ENCODE data around the gene LRRC61.
"Not testable (repeated sequence)": the region's sequence is repeated elsewhere in the genome, so short reads cannot be mapped to it uniquely, and the experiment has no call there.

LRRC61 gene

GRCh38 chr7:150307904-150308303 is 15.3 kb upstream of the LRRC61 start:
- DNase-seq = no peak

- DNase-seq = no peak
These were observed 14.6 kb upstream of the LRRC61 start for GRCh38 chr7:150308575-150308974.

DNA sequence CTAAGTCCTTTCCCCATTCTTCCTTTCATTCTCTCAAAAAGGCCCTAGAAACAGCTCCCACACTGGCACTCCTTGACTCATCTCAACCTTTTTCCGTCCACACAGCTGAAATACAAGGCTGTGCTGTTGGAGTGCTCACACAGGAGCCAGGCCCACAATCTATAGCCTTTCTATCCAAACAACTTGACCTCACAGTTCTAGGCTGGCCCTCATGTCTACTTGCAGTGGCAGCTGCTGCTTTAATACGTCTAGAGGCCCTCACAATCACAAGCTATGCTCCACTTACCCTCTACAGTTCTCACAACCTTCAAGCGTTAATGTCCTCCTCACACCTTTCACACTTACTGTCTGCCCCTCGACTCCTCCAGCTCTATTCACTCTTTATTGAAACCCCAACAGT is 12.0 kb upstream of the LRRC61 start:
- no peak for DNase-seq

DNA sequence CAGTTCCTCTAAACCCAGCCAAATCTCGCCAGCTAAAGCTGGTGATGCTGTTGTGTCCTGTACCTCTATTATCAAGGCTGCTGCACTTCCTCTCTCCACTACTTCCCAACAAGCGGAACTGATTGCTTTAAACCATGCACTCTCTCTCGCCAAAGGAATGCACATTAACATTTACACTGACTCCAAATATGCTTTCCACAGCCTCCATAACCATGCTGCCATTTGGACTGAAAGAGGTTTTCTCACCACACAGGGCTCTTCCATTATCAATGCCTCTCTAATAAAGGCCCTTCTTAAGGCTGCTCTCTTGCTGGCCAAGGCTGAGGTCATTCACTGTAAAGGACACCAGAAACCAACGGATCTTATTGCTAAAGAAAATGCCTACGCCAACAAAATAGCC is 11.4 kb upstream of the LRRC61 start:
- DNase-seq = no peak

DNA sequence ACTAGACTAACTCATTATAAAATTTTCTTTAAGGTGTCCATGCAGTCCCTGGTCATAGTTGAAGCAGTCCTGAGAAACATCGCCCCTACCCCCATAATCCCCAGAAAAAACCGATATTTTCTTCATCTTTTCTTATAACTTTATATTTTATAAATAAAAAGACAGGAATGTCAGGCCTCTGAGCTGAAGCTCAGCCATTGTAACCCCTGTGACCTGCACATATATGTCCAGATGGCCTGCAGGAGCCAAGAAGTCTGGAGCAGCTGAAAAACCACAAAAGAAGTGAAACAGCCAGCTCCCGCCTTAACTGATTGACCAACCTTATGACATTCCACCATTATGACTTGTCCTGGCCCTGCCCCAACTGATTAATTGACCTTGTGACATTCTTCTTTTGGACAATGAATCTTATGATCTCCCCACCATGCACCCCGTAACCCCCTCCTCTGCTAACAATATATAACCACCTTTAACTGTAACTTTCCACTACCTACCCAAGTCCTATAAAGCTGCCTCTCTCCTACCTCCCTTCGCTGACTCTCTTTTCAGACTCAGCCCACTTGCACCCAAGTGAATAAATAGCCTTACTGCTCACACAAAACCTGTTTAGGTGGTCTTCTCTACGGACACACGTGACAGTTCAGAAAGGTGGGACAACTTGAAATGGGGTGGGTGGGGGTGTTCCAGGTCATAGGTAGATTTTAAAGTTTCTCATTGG is 10.3 kb upstream of the LRRC61 start:
- DNase-seq = not testable (repeated sequence)

DNA sequence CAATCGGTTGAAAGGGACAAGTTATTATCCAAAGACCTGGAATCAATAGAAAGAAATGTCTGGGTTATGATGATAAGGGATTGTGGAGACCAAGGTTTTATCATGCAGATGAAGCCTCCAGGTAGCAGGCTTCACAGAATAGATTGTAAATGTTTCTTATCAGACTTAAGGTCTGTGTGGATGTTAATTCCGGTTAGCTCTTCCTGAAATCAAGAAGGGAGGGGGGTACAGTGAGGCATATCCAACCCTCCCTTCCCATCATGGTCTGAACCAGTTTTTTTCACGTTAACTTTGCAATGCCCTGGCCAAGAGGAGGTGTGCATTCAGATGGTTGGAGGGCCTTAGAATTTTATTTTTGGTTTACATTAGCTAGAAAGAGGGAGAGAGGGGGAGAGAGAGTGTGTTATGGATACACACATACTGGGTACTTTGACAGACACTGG is 9.8 kb upstream of the LRRC61 start:
- no peak for DNase-seq

DNA sequence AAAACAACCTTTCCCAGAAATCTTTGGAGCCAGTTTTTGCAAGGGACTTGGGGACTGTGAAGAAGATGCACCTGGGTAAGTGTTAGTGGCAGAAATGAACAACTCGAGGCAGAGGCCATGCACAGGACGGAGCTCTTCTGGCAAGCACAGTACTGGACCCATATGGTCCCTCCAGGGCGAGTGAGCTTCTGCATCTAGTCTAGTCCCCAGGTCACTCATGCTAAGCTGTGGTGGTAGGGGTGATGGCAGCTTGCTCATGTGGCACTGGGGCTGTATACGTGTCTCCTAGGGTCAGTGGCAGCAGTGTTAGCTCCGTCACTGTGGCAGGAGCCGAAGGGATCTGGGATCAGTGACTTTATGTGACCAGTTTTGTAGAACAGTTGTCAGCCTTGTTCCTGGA is 9.3 kb upstream of the LRRC61 start:
- DNase-seq = no peak

DNA sequence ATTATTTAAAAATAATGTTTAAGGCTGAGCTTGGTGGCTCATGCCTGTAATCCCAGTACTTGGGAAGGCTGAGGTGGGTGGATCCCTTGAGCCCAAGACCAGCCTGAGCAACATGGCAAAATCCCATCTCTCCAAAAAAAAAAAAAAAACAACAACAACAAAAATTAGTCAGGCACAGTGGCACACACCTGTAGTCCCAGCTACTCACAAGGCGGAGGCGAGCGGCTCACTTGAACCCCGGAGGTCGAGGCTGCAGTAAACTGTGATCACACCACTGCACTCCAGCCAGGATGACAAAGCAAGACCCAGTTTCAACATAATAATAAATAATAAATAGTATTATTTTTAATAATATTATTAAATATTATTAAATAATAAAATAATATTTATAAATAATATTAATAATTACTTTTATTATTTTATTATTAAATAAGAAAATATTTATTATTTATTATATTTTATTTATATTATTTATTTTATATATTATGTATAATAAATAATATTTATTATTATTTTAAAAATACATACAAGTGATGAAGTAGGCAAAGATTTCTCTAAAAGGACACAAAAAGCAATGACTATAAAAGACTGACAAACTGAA is 8.4 kb upstream of the LRRC61 start:
- no peak for DNase-seq

GRCh38 chr7:150316987-150317386 is 6.2 kb upstream of the LRRC61 start:
- DNase-seq = not testable (repeated sequence)

- no peak for DNase-seq
These were observed 5.3 kb upstream of the LRRC61 start for GRCh38 chr7:150317748-150318444.

GRCh38 chr7:150321788-150322113 is 1.4 kb upstream of the LRRC61 start:
- no peak for DNase-seq

DNA sequence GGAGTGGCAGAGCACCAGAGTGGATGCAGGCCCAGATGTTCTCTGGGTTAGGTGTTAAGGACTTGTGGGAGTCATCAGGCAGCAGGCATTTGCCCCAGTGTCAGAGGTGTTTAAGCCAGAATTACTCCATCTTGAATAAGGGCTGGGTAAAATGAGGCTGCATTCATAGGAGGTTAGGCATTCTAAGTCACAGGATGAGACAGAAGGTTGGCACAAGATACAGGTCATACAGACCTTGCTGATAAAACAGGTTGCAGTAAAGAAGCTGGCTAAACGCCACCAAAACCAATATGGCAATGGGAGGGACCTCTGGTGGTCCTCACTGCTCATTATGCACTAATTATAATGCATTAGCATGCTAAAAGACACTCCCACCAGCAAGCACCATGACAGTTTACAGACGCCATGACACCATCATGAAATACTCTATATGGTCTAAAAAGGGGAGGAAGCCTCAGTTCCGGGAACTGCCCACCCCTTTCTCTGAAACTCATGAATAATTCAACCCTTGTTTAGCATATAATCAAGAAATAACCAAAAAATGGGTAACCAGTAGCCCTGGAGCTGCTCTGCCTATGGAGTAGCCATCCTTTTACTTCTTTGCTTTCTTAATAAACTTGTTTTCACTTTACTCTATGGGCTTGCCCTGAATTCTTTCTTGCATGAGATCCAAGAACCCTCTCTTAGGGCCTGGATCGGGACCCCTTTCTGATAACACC is 882 bp upstream of the LRRC61 start:
- DNase-seq = no peak

DNA sequence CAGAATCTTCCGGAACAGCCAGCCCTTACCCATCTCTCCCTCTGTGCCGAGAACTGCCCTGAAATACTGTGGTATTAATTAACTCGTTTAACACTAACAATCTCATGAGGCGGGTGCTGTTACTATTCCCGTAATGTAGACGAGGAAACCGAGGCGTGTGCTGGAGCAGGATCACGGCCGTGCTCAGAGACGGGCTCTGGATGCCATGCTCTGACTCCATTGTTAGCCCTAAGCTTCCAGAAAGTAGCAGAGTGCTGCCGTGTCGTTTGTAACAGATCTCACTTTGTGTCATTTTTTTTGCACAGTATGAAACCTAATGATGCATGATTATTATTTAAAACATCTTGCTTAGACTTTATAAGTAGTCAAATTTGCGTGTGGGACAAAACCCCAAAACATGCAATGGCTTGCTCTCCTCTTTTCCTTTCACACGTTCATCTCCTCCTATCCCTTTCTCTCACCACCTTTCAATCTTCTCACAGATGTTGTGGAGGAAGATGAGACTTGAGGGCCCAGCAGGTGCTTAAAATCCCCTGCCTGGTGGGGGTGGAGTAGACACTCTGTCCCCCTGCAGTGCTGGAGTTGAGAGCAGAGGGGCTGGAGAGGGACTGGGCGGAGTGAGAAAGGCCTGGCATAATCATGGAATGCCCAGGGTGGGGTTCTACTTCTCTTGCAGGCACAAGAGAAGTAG is 672 bp downstream of the LRRC61 start:
- no peak for DNase-seq

DNA sequence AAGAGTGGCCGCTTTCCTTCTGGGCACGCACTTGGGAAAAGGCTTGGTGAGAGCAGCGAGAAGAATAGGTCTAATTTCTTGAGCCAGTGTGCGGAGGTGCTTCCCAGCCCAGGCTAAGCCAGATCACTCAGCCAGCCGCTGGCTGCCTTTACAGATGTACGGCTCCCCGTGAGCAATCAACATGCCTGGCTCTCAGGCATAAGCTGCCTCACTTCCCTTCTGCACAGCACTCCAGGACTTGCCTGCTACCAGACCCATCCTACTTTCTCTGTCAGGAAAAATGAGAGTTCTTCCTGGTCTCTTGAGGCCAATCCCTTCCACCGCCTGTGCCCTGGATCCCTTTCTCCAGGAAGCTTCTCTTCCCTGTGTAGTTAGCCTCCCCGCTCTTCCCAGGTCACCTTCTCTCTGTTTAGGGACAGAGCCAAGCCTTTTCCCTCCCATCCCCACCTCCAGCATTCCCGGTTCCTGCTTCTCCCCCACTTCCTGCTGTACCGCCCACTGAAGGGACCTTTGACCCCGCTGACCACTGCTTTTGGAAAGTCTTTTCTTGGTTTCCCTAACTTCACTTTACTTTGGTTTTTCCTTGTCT is 1.3 kb downstream of the LRRC61 start:
- DNase-seq = no peak

- no peak for DNase-seq
These were observed 2.0 kb downstream of the LRRC61 start for GRCh38 chr7:150325110-150325611.

DNA sequence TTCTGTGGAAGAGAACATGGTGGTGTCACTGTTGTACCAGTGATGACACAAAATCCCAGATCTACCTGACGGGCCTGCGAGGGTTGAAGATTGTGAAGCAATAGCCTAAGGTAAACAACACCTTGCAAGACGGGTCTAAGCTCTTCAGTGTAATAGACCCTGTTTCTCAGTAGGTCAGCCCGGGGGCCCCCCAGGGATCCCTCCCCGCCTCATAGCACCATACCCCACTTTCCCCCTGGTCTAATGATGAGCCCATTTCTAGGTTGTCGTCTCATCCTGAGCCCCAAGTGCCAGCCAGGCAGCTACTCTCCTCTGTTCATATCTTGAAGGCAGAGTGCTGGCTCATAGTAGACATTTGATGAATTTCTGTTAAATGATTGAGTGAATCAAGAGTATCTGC is 2.7 kb downstream of the LRRC61 start:
- DNase-seq = no peak

DNA sequence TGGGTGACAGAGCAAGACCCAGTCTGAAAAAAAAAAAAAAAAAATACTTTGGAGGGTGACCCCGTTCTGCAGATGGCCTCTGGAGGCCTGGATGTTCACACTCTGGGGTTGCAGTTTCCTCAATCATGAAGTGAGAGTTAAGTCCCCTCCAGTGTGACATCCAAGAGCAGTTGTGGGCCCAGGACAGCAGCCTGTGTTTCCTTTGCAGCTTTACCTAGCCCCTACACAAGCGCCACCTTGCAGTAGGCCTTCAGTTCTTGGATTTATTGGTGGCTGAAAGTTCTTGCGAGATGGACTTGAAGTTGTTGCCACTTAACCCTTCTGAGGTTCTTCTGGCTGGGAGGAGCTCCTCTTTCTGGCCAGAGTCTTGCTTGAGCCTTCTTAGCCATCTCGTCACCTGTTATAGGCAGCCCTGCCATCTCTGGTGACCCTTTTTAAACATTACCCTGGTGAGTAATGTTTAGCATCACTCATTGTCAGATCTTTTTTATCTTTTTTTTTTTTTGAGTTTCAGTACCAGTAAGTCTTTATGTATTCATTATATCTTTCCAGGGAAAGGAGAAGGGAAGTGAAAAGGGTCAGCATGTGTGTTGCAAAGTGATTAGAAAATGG is 3.6 kb downstream of the LRRC61 start:
- no peak for DNase-seq

DNA sequence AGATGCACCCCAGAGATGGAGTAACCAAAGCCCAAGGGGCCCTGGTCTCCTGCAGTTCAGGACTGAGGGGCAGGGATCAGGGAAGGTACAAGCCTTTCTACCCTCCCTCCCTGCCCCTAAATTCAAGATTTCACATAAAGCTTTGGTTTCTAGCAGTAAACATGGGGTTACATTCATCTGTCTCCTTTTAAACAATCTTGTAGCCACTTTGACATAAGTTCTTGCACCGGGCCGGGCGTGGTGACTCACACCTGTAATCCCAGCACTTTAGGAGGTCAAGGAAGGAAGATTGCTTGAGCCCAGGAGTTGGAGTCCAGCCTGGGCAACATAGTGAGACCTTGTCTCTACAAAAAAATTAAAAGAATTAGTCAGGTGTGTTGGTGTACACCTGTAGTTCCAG is 4.2 kb downstream of the LRRC61 start:
- no peak for DNase-seq

DNA sequence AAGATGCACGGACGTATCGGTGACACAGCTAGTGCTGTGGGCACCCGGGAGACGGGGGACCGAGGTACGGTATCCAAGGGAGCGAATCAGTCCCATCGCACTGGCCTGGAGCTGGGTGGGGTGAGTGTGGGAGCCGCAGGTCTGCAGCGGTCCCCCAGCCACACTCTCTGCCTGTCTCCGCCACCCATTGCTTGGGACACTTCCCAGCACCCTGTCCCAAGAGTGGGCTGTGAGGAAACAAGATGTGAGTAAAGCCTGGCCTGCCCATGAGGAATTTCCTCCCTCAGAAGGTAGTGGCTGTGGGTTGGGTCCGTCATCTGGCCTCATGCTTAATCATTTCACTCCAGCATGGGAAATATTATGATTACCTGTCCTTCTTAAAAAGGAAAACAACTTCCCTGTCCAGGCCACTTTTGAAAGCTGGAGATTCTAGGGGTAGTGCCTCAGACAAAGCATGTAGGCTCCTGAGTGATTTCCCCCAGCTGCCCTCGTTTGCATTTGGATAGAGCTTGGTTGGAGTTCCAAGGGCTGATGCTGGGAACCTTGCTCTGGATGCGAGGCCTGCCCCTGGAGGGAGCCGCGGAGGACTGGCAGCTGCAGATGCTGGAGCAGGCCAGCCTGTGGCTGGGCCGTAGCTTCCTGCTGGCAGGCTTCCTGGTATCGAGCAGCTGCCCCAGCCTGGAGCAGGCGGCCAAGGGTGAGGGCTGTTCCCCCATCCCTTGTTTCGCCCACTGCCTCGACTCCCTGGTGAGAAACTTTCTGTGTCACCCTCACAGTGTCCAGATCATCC is 6.4 kb downstream of the LRRC61 start:
- no peak for DNase-seq

- no peak for DNase-seq
These were observed 7.2 kb downstream of the LRRC61 start for GRCh38 chr7:150330211-150330885.

Data from activated CD4-positive, alpha-beta T cell treated with anti-CD3 and anti-CD28 coated beads for 1 hour (primary cell).